NB4 (cell line): Measurements from ENCODE around the gene ADGRA3.

Experiments
- DNase-seq: peaks from one replicate; pipeline ENCODE4 v3.0.0; 2010; ENCODE audit warnings: low read depth
- H3K4me3 ChIP-seq: one replicate; pipeline ENCODE4 v1.5.1; 2011; ENCODE audit warnings: mild to moderate bottlenecking, low read depth, low read length, moderate library complexity
- CTCF ChIP-seq: IDR thresholded peaks from one replicate; pipeline ENCODE4 v1.5.1; 2012; ENCODE audit warnings: low read depth, low read length
- MAX ChIP-seq: IDR thresholded peaks from 2 replicates; pipeline ENCODE4 v1.6.1; 2011; ENCODE audit warnings: low read depth, low read length
- MYC ChIP-seq: IDR thresholded peaks from 2 replicates; pipeline ENCODE4 v1.6.1; 2011; ENCODE audit warnings: low read depth, low read length
- POLR2A ChIP-seq: IDR thresholded peaks from 2 replicates; pipeline ENCODE4 v1.6.1; 2011; ENCODE audit warnings: mild to moderate bottlenecking; ENCODE audit not compliant: insufficient read length; ENCODE audit errors: extremely low read depth

ADGRA3 gene

GRCh38 chr4:22460266-22460665 lies 55.6 kb downstream of the ADGRA3 start:
- H3K4me3 ChIP-seq, result no peak overlapping the region
- DNase-seq, result no peak
- no peak for TF ChIP-seq CTCF
- no peak for TF ChIP-seq MAX
- no peak for TF ChIP-seq POLR2A
- TF ChIP-seq MYC, result no peak

- no peak for DNase-seq
- TF ChIP-seq MAX (no peak), CTCF (no peak), MYC (no peak), POLR2A (no peak)
- no peak overlapping the region for H3K4me3 ChIP-seq
These were observed 57.8 kb downstream of the ADGRA3 start for GRCh38 chr4:22458098-22458497.

GRCh38 chr4:22457348-22457747 lies 58.5 kb downstream of the ADGRA3 start:
- TF ChIP-seq POLR2A (no peak), MAX (no peak), MYC (no peak), CTCF (no peak)
- DNase-seq, result no peak
- no peak overlapping the region for H3K4me3 ChIP-seq

- no peak overlapping the region for H3K4me3 ChIP-seq
- TF ChIP-seq MAX (no peak), MYC (no peak), POLR2A (no peak), CTCF (no peak)
- no peak for DNase-seq
These were observed 59.6 kb downstream of the ADGRA3 start for GRCh38 chr4:22456291-22456690.

GRCh38 chr4:22454955-22455354 lies 60.9 kb downstream of the ADGRA3 start:
- TF ChIP-seq MAX (no peak), POLR2A (no peak), CTCF (no peak), MYC (no peak)
- no peak overlapping the region for H3K4me3 ChIP-seq
- no peak for DNase-seq

- no peak for TF ChIP-seq CTCF
- no peak for TF ChIP-seq POLR2A
- TF ChIP-seq MYC, result no peak
- TF ChIP-seq MAX, result no peak
These were observed 61.5 kb downstream of the ADGRA3 start for GRCh38 chr4:22454216-22454838.

More at GRCh38 chr4:22454216-22454838, 61.5 kb downstream of the ADGRA3 start:
- H3K4me3 ChIP-seq, result no peak overlapping the region
- no peak for DNase-seq
